Iris pigment epithelial cell (primary cell): Measurements from ENCODE around the gene VPS35.

Experiments used
- DNase-seq: peaks from one replicate; pipeline ENCODE4 v3.0.0-alpha.2; 2011; ENCODE audit warnings: low read depth

The VPS35 gene

GRCh38 chr16:46613352-46613751, 75.6 kb downstream of the VPS35 start:
- no peak for DNase-seq

- DNase-seq, result no peak
These were observed 76.9 kb downstream of the VPS35 start for GRCh38 chr16:46612121-46612520.

- DNase-seq, result peak; percentile 74
These were observed 81.4 kb downstream of the VPS35 start for GRCh38 chr16:46607529-46607928.

- no peak for DNase-seq
These were observed 82.7 kb downstream of the VPS35 start for GRCh38 chr16:46606231-46606630.
